HTERT RPE-1 (cell line): ENCODE results near the gene CD300LD.

Experiments used
- in situ Hi-C: fragments of 300-500 bp; cut with MboI; formaldehyde crosslinking; loops from 4 replicates; pipeline ENCODE4 v1.14.3; 2020; ENCODE audit warnings: low sequenced_read_pairs

The CD300LD gene

GRCh38 chr17:74607221-74607620 lies 15.1 kb upstream of the CD300LD start:
- in situ Hi-C loops: no loop called here

- in situ Hi-C loops: no loop called here
Measured at GRCh38 chr17:74606050-74606449, 14.0 kb upstream of the CD300LD start.

DNA sequence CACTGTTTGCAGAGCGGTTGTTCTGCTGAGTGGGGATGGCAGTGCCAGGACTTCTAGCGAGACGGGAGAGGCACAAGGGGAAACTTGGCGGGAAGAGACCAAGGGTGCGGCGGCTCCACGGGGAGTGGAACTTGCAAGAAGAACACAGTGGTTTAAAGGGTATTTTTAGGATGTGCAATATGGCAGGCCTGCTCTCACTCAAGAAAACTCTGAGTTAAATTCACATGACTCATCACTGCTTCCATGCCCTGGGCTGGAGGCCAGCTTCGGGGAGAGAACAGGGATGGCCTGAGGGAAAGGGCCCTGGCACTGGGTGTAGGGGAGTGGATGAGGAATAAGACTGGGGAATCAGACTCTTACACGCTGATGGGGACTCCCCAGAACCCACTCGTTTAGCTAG lies 13.3 kb upstream of the CD300LD start:
- in situ Hi-C loops: no loop called here

DNA sequence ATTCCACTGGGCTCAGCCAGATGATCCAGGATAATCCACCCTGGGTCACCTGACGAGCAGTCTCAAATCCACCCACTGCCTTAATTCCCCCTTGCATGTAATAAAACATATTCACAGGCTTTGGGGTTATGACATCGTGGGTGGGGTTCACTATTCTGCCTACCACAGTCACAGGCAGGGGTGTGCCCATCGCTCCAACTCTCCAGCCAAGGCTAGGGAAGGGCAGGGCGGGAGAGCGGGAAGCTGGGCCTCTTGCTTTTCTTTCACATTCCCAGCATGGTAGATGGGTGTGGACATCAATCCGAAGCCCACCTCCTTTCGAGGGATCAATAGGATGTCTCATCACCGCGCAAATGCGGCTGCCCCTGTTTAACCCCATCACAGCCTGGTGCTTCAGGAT lies 12.7 kb upstream of the CD300LD start:
- in situ Hi-C loops: no loop called here

- in situ Hi-C loops: no loop called here
Measured at GRCh38 chr17:74604200-74604599, 12.1 kb upstream of the CD300LD start.

- in situ Hi-C loops: no loop called here
Measured at GRCh38 chr17:74603746-74604145, 11.7 kb upstream of the CD300LD start.

DNA sequence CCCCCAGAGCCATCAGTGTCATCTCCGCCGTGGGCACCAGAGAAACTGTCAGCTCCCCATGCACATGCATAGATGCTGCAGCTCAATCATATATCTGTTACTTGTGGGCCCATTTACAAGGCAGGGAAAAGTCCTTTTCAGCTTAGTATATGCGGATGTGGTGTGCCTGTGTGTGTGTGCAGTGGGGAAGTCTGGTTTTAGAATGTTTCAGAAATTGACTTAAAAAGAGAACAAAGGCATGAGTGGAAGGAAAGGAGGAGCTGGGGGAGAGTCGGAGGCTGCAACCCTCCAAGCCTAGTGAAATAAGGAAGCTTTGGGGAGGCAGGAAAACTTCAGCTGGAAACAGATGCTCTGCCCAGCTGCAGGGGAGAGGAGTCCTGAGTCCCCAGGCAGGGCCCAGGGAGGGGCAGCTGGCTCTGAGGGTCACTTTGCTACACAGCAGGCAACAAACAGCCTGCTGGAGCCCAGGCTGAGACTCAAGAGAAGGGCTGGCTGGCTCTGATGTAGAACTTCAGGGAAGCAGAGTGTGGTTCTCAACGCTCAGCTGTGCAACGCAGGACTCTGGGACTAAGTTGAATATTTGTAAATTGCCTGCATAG lies 11.1 kb upstream of the CD300LD start:
- in situ Hi-C loops: no loop called here

DNA sequence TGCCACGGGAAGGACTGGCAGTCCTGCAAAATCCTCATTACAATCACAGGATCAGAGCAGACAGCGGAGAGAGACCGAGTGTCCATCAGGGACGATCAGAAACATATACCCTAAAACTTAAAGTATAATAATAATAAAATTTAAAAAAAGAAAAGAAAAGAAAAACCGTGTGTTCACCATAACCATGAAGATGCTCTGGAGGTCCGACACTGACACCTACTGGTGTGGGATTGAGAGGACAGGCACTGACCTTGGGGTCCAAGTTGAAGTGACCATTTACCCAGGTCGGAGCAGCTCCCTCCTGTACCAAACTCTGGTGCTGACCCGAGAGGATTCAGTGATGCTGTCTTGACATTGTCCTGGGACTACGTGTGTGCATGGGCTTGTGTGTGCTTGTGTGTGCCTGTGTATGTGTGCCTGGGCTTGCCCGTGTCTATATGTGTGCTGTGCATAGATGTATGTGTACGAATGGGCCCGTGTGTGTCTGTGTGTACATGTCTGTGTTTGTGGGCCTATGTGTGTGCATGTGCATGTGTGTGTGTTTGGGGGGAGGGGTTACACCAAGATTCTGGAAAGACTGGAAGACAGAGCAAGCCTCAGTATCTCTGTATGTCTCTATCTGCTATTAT lies 10.0 kb upstream of the CD300LD start:
- in situ Hi-C loops: no loop called here

DNA sequence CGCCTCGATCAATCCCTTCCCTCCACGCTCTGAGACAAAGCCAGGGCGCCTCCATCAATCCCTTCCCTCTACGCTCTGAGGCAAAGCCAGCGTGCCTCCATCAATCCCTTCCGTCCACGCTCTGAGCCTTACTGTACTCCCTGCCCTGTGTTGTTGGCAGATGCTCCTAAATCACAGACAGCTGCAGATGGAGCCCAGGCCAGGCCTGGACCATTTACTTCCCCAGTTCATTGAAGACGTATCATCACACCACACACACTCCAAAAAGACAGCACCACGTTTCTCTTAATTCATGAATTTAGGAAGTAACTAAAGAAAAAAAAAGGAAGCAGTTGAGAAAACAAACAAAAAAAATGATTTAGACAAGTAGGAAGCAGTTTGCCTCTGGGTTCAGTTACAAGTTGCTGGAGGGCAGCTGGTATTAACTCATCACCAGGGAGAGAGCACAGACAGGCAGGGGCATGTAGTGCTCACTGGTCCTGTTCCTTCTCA lies 7.4 kb upstream of the CD300LD start:
- in situ Hi-C loops: no loop called here

- in situ Hi-C loops: no loop called here
Measured at GRCh38 chr17:74599023-74599399, 6.9 kb upstream of the CD300LD start.

DNA sequence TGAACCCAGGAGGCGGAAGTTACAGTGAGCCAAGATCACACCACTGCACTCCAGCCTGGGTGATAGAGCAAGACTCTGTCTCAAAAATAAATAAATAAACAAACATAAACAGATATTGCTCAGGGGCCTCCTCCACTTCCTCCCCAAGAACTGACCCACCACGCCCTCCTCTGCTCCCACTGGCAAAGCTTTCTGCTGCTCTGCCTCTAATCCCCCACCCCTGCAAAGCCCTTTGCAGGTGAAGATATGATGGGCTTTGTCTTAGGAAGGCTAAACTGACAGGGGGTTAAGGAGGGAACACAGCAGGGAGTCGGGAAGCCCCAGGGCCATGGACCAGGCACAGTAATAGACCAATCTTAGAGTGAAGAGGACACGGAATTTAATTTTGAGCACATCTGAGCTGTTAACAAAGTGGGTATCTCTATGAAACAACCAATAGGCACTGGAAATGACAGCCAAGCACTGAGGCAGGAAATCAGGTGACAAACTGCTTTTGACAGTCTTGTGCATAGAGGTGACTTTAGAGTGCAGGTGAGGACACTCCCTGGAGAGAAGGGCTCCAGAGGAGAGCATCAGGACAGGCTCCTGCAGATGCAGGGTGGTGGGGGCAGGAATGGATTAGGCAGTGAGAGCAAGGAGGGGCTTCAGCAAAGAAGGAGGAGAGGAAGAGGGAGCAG lies 6.4 kb upstream of the CD300LD start:
- in situ Hi-C loops: no loop called here

DNA sequence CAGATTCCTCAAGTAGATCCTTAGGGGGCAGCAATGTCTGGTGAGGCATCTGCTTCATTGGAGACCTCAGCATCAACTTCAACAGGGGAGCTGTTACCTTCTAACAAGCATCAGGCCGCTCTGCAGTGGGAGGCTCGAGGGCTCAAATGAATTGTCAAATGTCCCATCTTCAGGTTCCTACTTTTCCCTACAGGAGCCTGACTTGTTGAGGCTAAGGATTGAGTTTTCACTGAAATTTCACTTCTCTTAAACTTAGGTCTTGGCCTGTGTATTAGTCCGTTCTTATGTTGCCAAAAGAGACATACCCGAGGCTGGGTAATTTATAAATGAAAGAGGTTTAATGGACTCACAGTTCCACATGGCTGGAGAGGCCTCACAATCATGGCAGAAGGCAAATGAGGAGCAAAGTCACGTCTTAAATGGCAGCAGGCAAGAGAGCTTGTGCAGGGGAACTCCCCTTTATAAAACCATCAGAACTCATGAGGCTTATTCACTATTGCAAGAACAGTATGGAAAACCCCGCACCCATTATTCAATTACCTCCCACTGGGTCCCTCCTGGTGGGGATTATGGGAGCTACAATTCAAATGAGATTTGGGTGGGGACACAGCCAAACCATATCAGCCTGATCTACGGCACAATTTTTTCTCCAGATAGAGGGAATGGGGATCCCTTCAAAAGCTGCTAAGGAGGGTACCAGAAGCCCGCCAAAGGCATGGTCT lies 5.1 kb upstream of the CD300LD start:
- in situ Hi-C loops: no loop called here

DNA sequence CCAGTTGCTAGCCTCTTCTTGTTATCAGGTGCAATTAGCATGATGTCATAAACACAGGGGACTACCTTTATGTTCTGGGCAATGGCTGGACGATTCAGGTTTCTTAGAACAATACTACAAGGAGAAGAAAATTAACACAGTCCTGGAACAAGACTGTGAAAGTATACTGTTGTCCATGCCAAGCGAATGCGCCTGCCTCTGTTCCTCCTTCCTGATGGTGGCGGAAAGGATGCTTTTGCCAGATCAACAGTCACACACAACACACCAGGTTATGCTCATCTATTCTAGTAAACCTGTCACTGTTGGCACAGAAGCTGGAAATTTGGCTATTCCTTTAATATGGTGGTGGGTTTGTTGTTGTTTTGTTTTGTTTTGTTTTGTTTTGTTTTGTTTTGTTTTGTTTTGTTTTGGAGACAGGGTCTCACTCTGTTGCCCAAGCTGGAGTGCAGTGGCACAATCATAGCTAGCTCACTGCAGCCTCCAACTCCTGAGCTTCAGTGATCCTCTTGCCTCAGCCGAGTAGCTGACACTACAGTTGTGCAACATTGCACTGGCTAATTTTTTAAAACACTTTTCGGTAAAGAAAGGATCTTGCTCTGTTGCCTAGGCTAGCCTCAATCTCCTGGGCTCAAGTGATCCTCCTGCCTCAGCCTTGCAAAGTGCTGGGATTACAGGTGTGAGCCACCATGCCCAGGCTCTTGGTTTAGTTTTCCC lies 3.1 kb upstream of the CD300LD start:
- in situ Hi-C loops: no loop called here

DNA sequence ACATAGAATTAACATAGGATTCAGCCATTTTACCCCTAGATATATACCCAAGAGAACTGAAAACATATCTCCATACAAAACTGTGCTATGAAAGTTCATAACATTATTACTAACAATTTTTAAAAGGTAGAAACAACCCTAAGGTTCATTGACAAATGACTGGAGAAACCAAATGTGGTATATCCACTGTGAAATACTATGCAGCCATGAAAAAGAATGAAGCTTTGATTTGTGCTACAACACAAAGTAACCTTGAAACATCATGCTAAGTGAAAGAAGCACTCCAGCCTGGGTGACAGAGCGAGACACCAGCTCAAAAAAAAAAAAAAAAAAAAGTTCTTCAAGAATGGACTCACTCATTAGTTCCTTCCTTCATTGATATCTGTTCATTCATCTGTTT lies 580 bp downstream of the CD300LD start:
- in situ Hi-C loops: no loop called here

DNA sequence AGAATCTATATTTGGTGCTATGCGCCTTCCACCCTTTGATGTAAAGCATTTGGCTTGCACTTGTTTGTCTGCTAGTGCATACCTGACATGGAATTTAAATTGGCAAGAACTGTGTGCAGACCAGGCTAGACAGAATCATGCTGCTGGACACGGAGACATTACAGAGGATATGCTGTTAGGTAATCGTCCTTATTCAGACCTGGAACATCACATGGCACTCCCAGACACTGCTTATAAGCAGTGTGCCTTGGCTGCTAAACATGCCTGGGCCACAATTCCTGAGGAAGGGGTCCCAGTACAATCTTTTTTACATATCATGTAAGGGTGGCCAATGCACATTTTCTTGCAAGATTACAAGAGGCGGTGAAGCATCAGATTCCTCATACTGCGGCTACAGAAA lies 6.4 kb downstream of the CD300LD start:
- in situ Hi-C loops: no loop called here

DNA sequence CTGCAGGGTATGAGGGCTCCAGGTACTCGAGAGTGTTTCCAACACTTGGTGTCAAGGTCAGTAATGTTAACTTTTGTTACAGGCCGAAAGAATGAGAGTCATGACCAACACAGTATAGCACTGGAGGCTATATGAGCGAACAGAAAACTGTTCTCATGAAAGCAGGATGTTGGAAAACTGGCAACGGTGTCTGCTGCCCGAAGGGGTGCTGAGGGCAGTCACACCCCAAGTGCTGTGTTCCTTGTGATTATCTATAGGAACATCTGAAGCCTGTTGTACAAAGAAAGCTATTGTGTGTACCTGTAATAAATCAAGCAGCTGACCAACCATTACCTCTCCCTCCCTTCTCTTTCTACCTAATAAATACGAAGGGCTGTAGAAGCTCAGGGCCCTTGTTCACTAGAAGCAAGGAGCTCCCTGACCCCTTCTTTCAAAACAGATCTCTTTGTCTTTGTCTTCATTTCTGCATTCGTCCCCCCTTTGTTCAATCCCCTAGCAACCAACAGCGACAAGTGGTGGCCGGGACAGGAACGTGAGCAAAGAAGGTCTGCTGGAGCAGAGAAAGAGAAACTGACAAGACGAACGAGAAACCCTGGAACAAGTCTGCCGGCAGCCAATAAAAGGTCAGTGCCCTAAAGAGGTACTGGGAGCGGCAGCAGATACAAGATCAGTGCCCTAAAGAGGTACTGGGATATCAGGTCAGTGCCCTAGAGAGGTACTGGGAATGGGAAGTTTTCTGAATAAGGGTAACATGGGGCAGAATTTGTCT lies 7.6 kb downstream of the CD300LD start:
- in situ Hi-C loops: no loop called here

- in situ Hi-C loops: no loop called here
Measured at GRCh38 chr17:74582633-74583032, 9.4 kb downstream of the CD300LD start.

GRCh38 chr17:74579900-74580299 lies 12.2 kb downstream of the CD300LD start:
- in situ Hi-C loops: no loop called here

DNA sequence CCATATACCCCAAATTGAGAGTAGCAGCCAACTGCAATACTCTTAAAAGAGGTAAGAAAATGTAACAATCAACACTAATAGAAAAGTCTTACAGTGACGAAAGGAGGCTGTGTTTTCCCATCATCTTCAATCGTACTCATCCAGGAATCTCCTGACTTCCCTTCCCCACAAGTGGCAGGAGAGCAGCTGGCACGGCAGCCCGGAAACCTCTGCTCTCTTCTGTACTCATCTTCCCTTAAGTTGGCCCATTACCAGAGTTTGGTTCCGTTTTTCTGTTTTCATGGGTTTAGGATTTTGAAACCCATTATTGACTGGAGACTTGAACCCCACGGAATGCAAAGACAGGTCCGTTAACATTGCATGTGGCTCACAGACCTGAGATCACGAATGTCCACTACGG lies 13.1 kb downstream of the CD300LD start:
- in situ Hi-C loops: no loop called here

- in situ Hi-C loops: no loop called here
Measured at GRCh38 chr17:74574489-74575142, 17.5 kb downstream of the CD300LD start.
